ENCODE results near the gene LTBP1. TPM values are rescaled to one million over a fixed set of nuclear protein-coding genes. Genes with fewer than 3 reads are reported as not detected.

LTBP1 gene
- polyA plus RNA-seq, 2 of the 4 experiments (the other 2 are of a cell fraction) = 23.8 to 30.4 TPM

DNA sequence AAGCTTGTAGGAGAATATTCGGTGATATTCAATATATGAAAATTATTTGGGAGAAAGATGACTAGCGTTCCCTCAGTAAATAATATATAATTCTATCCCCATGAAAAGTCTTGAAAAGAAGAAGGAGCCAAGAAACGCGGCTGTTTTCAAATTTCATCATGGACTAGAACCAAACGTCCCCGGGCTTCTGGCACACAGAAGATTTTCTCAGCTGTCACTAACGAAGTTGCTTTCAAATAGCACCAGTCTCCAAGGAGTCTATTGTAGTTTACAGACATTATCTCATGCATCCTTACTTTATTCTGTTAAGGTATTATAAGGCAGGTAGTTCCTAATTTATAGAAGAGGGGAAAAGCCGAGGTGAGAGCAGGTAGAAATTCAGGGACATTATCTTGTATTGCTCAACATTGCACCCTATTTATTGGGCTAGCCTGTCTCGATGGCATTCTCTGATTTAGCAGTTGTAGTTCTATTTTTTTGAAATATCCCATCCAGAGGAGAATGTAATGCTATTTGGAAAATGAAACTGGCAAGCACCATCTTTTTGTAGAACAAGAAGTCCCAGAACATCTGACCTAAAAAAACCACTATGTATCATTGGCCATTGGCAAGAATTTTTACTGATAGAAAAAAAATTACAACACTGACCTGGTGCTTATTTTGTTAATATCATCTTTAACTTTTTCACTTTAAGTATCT lies 331.6 kb downstream of the LTBP1 start:
- no peak overlapping the region; a peak in 1 of 6 replicates for H3K27ac ChIP-seq
- TF ChIP-seq, protein P1, sequence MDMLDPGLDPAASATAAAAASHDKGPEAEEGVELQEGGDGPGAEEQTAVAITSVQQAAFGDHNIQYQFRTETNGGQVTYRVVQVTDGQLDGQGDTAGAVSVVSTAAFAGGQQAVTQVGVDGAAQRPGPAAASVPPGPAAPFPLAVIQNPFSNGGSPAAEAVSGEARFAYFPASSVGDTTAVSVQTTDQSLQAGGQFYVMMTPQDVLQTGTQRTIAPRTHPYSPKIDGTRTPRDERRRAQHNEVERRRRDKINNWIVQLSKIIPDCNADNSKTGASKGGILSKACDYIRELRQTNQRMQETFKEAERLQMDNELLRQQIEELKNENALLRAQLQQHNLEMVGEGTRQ (IDR thresholded peaks at IDR 0.05) = no peak
- TF ChIP-seq CBX2 (IDR thresholded peaks at IDR 0.05; ENCODE audit: borderline replicate concordance, low read depth) (no peak), HEYL (CRISPR knock-in tag; IDR thresholded peaks at IDR 0.05) (no peak), POLR2AphosphoS2 (conservative IDR thresholded peaks at IDR 0.05; ENCODE audit: low read length) (no peak), JUN (IDR thresholded peaks at IDR 0.05) (no peak), NR3C1 (IDR thresholded peaks at IDR 0.05) (no peak)
- TF ChIP-seq, protein P2, sequence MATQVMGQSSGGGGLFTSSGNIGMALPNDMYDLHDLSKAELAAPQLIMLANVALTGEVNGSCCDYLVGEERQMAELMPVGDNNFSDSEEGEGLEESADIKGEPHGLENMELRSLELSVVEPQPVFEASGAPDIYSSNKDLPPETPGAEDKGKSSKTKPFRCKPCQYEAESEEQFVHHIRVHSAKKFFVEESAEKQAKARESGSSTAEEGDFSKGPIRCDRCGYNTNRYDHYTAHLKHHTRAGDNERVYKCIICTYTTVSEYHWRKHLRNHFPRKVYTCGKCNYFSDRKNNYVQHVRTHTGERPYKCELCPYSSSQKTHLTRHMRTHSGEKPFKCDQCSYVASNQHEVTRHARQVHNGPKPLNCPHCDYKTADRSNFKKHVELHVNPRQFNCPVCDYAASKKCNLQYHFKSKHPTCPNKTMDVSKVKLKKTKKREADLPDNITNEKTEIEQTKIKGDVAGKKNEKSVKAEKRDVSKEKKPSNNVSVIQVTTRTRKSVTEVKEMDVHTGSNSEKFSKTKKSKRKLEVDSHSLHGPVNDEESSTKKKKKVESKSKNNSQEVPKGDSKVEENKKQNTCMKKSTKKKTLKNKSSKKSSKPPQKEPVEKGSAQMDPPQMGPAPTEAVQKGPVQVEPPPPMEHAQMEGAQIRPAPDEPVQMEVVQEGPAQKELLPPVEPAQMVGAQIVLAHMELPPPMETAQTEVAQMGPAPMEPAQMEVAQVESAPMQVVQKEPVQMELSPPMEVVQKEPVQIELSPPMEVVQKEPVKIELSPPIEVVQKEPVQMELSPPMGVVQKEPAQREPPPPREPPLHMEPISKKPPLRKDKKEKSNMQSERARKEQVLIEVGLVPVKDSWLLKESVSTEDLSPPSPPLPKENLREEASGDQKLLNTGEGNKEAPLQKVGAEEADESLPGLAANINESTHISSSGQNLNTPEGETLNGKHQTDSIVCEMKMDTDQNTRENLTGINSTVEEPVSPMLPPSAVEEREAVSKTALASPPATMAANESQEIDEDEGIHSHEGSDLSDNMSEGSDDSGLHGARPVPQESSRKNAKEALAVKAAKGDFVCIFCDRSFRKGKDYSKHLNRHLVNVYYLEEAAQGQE (IDR thresholded peaks at IDR 0.05) = no peak
- TF ChIP-seq, protein P3, sequence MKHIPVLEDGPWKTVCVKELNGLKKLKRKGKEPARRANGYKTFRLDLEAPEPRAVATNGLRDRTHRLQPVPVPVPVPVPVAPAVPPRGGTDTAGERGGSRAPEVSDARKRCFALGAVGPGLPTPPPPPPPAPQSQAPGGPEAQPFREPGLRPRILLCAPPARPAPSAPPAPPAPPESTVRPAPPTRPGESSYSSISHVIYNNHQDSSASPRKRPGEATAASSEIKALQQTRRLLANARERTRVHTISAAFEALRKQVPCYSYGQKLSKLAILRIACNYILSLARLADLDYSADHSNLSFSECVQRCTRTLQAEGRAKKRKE (CRISPR knock-in tag; IDR thresholded peaks at IDR 0.05; ENCODE audit: low read depth) = no peak
- H3K4me1 ChIP-seq = peaks cover 35% of the 10 kb centered on the region
- FAIRE-seq = no peak
- ATAC-seq = no peak
- ChIA-PET CTCF (interaction anchor here (1.0 kb wide), 1 partner anchor 245 kb away, joined by 4 read pairs; no protein-coding TSS in a partner anchor), POLR2A (no interaction called here)
- no peak for DNase-seq (ENCODE audit: low read depth in 1 of 2, low spot score in 1 of 2)
- no peak overlapping the region for H3K4me3 ChIP-seq
- H3K4me2 ChIP-seq = no peak overlapping the region
- 86% methylated on average over 9 of the region's 9 CpGs for WGBS (ENCODE audit: missing lambda C conversion rate)
- H3K9me3 ChIP-seq = no peaks in the 10 kb centered on the region

DNA sequence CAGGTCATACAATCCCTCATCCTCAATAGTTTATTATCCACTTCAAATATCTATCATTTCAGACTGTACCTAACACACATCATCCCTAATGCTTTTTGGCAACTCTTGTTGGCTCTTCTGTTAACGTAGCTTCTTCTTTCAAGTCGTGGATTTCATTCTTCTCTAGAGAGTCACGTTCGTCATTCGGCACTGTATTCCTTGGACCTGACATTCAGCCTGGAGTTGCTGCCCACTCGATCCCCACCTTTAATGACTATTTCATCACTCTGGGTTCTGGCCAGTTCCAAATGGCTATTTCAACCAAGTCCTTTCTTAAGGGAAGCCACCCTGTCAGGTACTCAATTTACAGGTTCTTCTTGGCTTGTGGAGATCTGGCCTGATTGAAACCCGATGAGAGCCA lies 337.5 kb downstream of the LTBP1 start:
- CTCF ChIA-PET = interaction anchor here (0.9 to 1.4 kb wide), 2 partner anchors 16 to 79 kb away, joined by 3 read pairs; no protein-coding TSS in a partner anchor

More for the DNA sequence above, 337.5 kb downstream of the LTBP1 start:
- Histone ChIP-seq H3K27ac (no peak overlapping the region), H3K4me3 (no peak overlapping the region), H3K4me1 (no peaks in the 10 kb centered on the region), H3K9me3 (no peaks in the 10 kb centered on the region), H3K4me2 (no peak overlapping the region)
- TF ChIP-seq ZC3H11A (IDR thresholded peaks at IDR 0.05) (no peak), CHD2 (IDR thresholded peaks at IDR 0.05; ENCODE audit: low read length, partially characterized antibody) (no peak), PHF8 (IDR thresholded peaks at IDR 0.05; ENCODE audit: borderline replicate concordance, low read depth) (no peak), MYC (IDR thresholded peaks at IDR 0.05; ENCODE audit: borderline replicate concordance, low read length) (no peak), POLR2A (IDR thresholded peaks at IDR 0.05; ENCODE audit: low read length) (no peak), TFCP2L1 (CRISPR knock-in tag; IDR thresholded peaks at IDR 0.05) (no peak), EHF (CRISPR knock-in tag; IDR thresholded peaks at IDR 0.05) (no peak), JUNB (IDR thresholded peaks at IDR 0.05) (no peak), TP53 (CRISPR knock-in tag; IDR thresholded peaks at IDR 0.05) (no peak), RFX5 (IDR thresholded peaks at IDR 0.05) (no peak), POLR2AphosphoS2 (conservative IDR thresholded peaks at IDR 0.05; ENCODE audit: low read length) (no peak)
- TF ChIP-seq, protein P4, sequence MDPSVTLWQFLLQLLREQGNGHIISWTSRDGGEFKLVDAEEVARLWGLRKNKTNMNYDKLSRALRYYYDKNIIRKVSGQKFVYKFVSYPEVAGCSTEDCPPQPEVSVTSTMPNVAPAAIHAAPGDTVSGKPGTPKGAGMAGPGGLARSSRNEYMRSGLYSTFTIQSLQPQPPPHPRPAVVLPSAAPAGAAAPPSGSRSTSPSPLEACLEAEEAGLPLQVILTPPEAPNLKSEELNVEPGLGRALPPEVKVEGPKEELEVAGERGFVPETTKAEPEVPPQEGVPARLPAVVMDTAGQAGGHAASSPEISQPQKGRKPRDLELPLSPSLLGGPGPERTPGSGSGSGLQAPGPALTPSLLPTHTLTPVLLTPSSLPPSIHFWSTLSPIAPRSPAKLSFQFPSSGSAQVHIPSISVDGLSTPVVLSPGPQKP (IDR thresholded peaks at IDR 0.05; ENCODE audit: low read depth, low read length) = no peak
- TF ChIP-seq, protein P5, sequence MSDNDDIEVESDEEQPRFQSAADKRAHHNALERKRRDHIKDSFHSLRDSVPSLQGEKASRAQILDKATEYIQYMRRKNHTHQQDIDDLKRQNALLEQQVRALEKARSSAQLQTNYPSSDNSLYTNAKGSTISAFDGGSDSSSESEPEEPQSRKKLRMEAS (IDR thresholded peaks at IDR 0.05) = no peak
- TF ChIP-seq, protein P6, sequence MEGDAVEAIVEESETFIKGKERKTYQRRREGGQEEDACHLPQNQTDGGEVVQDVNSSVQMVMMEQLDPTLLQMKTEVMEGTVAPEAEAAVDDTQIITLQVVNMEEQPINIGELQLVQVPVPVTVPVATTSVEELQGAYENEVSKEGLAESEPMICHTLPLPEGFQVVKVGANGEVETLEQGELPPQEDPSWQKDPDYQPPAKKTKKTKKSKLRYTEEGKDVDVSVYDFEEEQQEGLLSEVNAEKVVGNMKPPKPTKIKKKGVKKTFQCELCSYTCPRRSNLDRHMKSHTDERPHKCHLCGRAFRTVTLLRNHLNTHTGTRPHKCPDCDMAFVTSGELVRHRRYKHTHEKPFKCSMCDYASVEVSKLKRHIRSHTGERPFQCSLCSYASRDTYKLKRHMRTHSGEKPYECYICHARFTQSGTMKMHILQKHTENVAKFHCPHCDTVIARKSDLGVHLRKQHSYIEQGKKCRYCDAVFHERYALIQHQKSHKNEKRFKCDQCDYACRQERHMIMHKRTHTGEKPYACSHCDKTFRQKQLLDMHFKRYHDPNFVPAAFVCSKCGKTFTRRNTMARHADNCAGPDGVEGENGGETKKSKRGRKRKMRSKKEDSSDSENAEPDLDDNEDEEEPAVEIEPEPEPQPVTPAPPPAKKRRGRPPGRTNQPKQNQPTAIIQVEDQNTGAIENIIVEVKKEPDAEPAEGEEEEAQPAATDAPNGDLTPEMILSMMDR (IDR thresholded peaks at IDR 0.05) = no peak
- TF ChIP-seq, protein P7, sequence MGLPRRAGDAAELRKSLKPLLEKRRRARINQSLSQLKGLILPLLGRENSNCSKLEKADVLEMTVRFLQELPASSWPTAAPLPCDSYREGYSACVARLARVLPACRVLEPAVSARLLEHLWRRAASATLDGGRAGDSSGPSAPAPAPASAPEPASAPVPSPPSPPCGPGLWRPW (IDR thresholded peaks at IDR 0.05) = no peak
- ATAC-seq (no peak), FAIRE-seq (no peak), DNase-seq (ENCODE audit: low read depth in 1 of 2, low spot score in 1 of 2) (no peak)
- POLR2A ChIA-PET = no interaction called here
- WGBS (ENCODE audit: missing lambda C conversion rate) = 93% methylated on average over 7 of the region's 7 CpGs
